ENCODE measurements around the gene VIM. TPM values are rescaled to one million over a fixed set of nuclear protein-coding genes. Genes with fewer than 3 reads are reported as not detected.

The VIM gene
- total RNA-seq, 4 donors from 2014 or later, result 697 to 1,198 (median 1,024) TPM

DNA sequence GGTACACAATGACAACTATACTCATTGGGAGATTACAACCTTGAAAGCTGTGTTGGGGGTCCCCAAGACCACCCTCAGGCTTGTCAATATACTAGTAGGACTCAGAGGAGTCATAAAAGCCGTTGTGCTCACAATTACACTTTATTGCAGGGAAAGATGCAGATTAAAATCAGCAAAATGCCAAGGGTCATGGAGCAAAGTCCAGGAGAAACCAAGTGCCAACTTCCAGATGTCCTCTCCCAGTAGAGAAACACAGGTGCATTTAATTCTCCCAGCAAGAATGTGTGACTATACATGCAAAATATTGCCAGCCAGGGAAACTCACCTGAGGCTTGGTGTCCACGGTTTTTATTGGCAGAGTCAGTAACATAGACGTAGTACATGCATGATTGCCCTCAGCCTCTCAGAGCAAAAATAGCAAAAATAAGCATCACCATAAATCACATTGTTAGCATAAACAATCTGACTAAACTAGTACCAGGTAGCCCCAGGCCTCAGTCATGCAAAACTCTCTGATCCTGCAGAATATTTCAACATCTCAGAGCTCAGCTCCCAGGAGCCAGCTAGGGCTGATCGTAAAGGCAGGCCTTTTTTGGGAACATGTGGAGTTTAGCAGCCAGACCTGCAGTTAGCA is 50.7 kb downstream of the VIM start:
- Histone ChIP-seq H3K36me3 (no peaks in the 10 kb centered on the region), H3K4me3 (no peak overlapping the region), H3K4me1 (no peaks in the 10 kb centered on the region), H3K27me3 (peaks cover 2% of the 10 kb centered on the region), H3K27ac (no peak overlapping the region), H3K9me3 (peaks cover 12% of the 10 kb centered on the region)
- no peak for TF ChIP-seq POLR2A (IDR thresholded peaks at IDR 0.05)
- TF ChIP-seq CTCF (IDR thresholded peaks at IDR 0.05), result no peak
- TF ChIP-seq POLR2AphosphoS5 (IDR thresholded peaks at IDR 0.05), result no peak
- TF ChIP-seq EP300 (IDR thresholded peaks at IDR 0.05), result no peak
- no peak for DNase-seq (ENCODE audit: low spot score in 2 of 2)
- WGBS, result 47% methylated on average over 4 of the region's 4 CpGs

DNA sequence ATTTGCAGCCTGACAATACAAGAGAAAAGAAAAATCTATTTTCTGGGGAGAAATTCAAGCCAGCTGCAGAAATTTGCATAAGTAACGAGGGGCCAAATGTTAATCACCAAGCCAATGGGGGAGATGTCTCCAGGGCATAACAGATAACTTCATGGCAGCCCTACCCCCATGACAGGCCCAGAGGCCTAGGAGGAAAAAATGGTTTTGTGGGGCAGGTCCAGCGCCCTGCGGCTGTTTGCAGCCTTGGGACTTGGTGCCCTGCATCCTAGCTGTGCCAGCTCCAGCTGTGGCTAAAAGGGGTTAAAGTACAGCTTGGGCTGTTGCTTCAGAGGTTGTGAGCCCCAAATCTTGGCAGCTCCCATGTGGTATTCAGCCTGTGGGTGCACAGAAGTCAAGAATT is 54.3 kb downstream of the VIM start:
- no peak for DNase-seq (ENCODE audit: low spot score in 2 of 2)
- Histone ChIP-seq H3K4me1 (no peaks in the 10 kb centered on the region), H3K36me3 (no peaks in the 10 kb centered on the region), H3K27me3 (peaks cover 2% of the 10 kb centered on the region), H3K9me3 (peaks cover 12% of the 10 kb centered on the region), H3K4me3 (no peak overlapping the region), H3K27ac (no peak overlapping the region)
- TF ChIP-seq CTCF (IDR thresholded peaks at IDR 0.05) (no peak), POLR2A (IDR thresholded peaks at IDR 0.05) (no peak), POLR2AphosphoS5 (IDR thresholded peaks at IDR 0.05) (no peak), EP300 (IDR thresholded peaks at IDR 0.05) (no peak)
- 81% methylated on average over 3 of the region's 3 CpGs for WGBS

- no peaks in the 10 kb centered on the region for H3K36me3 ChIP-seq
- H3K27me3 ChIP-seq, result peaks cover 10% of the 10 kb centered on the region
- H3K4me1 ChIP-seq, result no peaks in the 10 kb centered on the region
- no peak overlapping the region for H3K4me3 ChIP-seq
- no peak for DNase-seq (ENCODE audit: low spot score in 2 of 2)
- TF ChIP-seq POLR2AphosphoS5 (IDR thresholded peaks at IDR 0.05), result no peak
- 52% methylated on average over 10 of the region's 10 CpGs for WGBS
- peaks cover 9% of the 10 kb centered on the region for H3K9me3 ChIP-seq
- H3K27ac ChIP-seq, result no peak overlapping the region
Observed at GRCh38 chr10:17286562-17287550, 58.8 kb downstream of the VIM start.

Other genes with a start within 250 kb of the VIM start
- gene CUBN, start 98.4 kb upstream of the VIM start, total RNA-seq, result 1 to 10 TPM; 1.1 to 8.4 (median 1.2) TPM
- gene TRDMT1, start 26.6 kb upstream of the VIM start, total RNA-seq, result 1 to 10 TPM; 2.7 to 9.4 (median 4.0) TPM
- 1 to 10 TPM; 1.2 to 5.2 (median 3.2) TPM for gene ST8SIA6, start 226.4 kb downstream of the VIM start, total RNA-seq

Measured in suprapubic skin (tissue), 4 donors.